Measurements from ENCODE around the gene MCOLN2. TPM values are rescaled to one million over a fixed set of nuclear protein-coding genes. Genes with fewer than 3 reads are reported as not detected.

Gene MCOLN2
- total RNA-seq (2022; extraction: Qiagen RNA extraction): 2.0 to 2.9 TPM (median 2.5 TPM) in 5 replicates

DNA sequence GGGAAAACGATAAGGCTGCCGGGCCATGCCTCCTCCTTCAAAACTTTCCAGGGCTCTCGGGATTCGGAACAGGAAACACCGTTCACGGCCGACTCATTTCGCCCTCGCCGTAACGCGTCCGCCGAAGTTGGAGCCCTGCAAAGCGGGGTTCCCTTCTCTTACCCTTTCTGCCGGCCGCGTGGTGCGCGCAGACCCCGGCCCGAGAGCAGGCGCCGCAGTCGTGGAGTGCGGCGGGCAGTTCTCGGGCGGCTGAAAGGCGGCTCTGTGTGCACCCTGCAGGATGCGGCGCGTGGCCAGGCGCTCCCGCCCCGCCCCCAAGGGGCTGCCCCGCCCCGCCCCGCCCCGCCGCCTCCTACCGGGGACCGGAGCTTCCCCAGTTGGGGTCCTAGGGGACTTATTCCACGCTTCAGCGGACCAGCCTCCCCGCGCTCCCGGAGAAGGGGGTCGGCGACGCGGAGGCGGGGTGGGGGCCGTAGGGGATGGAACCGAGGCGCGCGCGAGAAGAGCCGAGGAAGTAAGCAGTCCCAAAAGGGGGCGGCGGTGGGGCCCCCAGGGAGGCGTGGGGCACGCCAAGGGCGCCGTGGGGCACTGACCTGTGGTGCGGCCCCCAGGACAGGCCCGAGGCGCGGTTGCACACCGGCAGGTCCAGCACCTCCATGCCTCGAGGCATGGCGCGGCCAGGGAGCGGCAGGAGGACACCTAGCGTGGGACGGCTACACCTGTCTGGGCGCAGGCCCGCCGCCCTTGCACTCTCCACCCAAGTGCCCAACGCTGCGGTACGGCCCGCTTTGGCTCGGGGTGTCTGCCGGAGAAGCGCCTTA lies at the start of gene MCOLN2:
Gene MCOLN2 (minus strand): TSS at position 268 of the 821 bp plus-strand sequence. CDS start 241 bp downstream, at position 27.

GRCh38 chr1:84892705-84893618 lies 104.0 kb downstream of the MCOLN2 start, which contains the start of gene LPAR3:
Gene LPAR3, minus strand, starts transcription at chr1:84893206. Its CDS starts 27,086 bp downstream, at chr1:84866120.

Other genes with a start within 250 kb of the MCOLN2 start
- 0.22 to 0.62 TPM (median 0.26 TPM) in 5 replicates for gene LPAR3, start 103.9 kb downstream of the MCOLN2 start, total RNA-seq (2022; extraction: Qiagen RNA extraction)
- gene MCOLN3, start 51.4 kb upstream of the MCOLN2 start, total RNA-seq (2022; extraction: Qiagen RNA extraction): 3.4 to 4.2 TPM (median 3.7 TPM) in 5 replicates
- 0.67 to 0.94 TPM (median 0.86 TPM) in 5 replicates for gene SYDE2, start 203.9 kb upstream of the MCOLN2 start, total RNA-seq (2022; extraction: Qiagen RNA extraction)

Data from A549 treated with CORT108297 at 1 μM for 4 hours (cell line).